IMR-90 (cell line): Measurements from ENCODE around the gene GALNT12. TPM values are rescaled to one million over a fixed set of nuclear protein-coding genes. Genes with fewer than 3 reads are reported as not detected.

Source experiments
- ATAC-seq: fragments of 200-7000 bp; cut with Tn5 transposase; 2 replicates; pipeline ENCODE4 v1.9.1; 2020; ENCODE audit warnings: low read depth, mild to moderate bottlenecking, moderate library complexity
- BruUV-seq: library from RNA; stranded (reverse); fragments of 400-500 nt; replicated peaks from 2 replicates; lab custom pipeline; 2021; lab: Mats Ljungman, UMichigan
- CTCF ChIA-PET: fragments of 300-600 bp; formaldehyde crosslinking; extraction: SDS; loops from one replicate; lab custom pipeline; 2021; ENCODE audit warnings: antibody characterized with exemption; lab: Yijun Ruan, JAX
- POLR2A ChIA-PET: fragments of 300-600 bp; sonication (Branson Sonifier 250); formaldehyde crosslinking; loops from one replicate; lab custom pipeline; 2022; ENCODE audit warnings: antibody characterized with exemption; ENCODE audit not compliant: unreplicated experiment; lab: Charles Lee
- DNase-seq: peaks from one replicate; pipeline ENCODE4 v3.0.0; 2013
- H2AFZ ChIP-seq: replicated peaks from 2 replicates; pipeline ENCODE3; 2013; ENCODE audit warnings: low read length, mild to moderate bottlenecking; ENCODE audit not compliant: poor library complexity
- H2AK5ac ChIP-seq: 2 replicates; pipeline ENCODE4 v1.6.1; 2013; ENCODE audit warnings: low read depth, low read length, inconsistent platforms
- H2AK9ac ChIP-seq: replicated peaks from 2 replicates; pipeline ENCODE3; 2013; ENCODE audit warnings: mild to moderate bottlenecking, low read depth, low read length, moderate library complexity; ENCODE audit not compliant: poor library complexity
- H2BK120ac ChIP-seq: 2 replicates; pipeline ENCODE4 v1.6.1; 2013; ENCODE audit warnings: low read depth, low read length, inconsistent platforms
- H2BK15ac ChIP-seq: 3 replicates; pipeline ENCODE4 v1.6.1; 2013; ENCODE audit warnings: low read depth, low read length, inconsistent platforms
- H2BK20ac ChIP-seq: 2 replicates; pipeline ENCODE4 v1.6.1; 2013; ENCODE audit warnings: low read depth, mild to moderate bottlenecking, inconsistent platforms, low read length, moderate library complexity
- H2BK5ac ChIP-seq: 2 replicates; pipeline ENCODE4 v1.6.1; 2013; ENCODE audit warnings: mild to moderate bottlenecking, low read depth, low read length, inconsistent platforms; ENCODE audit not compliant: poor library complexity, severe bottlenecking
- H3K14ac ChIP-seq: replicated peaks from 2 replicates; pipeline ENCODE4 v1.6.1; 2013; ENCODE audit warnings: low read depth, low read length, inconsistent platforms
- H3K18ac ChIP-seq: 2 replicates; pipeline ENCODE4 v1.6.1; 2013; ENCODE audit warnings: low read depth, low read length, control low read depth
- H3K23ac ChIP-seq: 2 replicates; pipeline ENCODE4 v1.6.1; 2013; ENCODE audit warnings: low read depth, low read length, inconsistent platforms
- H3K27ac ChIP-seq: 2 replicates; pipeline ENCODE4 v1.5.1; 2013; ENCODE audit warnings: mild to moderate bottlenecking, control low read depth, low read length; ENCODE audit not compliant: insufficient read depth
- H3K27me3 ChIP-seq: 2 replicates; pipeline ENCODE4 v1.6.1; 2013; ENCODE audit warnings: low read length; ENCODE audit not compliant: control insufficient read depth, insufficient read depth
- H3K36me3 ChIP-seq: 2 replicates; pipeline ENCODE4 v1.6.1; 2013; ENCODE audit warnings: low read length, mixed read lengths; ENCODE audit not compliant: control insufficient read depth, insufficient read depth
- H3K4ac ChIP-seq: 2 replicates; pipeline ENCODE4 v1.6.1; 2013; ENCODE audit warnings: low read depth, low read length, inconsistent platforms
- H3K4me1 ChIP-seq: 2 replicates; pipeline ENCODE4 v1.6.1; 2013; ENCODE audit warnings: low read length, mixed read lengths; ENCODE audit not compliant: control insufficient read depth, insufficient read depth
- H3K4me2 ChIP-seq: 2 replicates; pipeline ENCODE4 v1.6.1; 2013; ENCODE audit warnings: low read depth, mild to moderate bottlenecking, control low read depth, low read length, moderate library complexity
- H3K4me3 ChIP-seq: 2 replicates; pipeline ENCODE4 v1.5.1; 2013; ENCODE audit warnings: low read depth, mild to moderate bottlenecking, control low read depth, low read length, moderate library complexity; ENCODE audit not compliant: insufficient read depth
- H3K56ac ChIP-seq: 2 replicates; pipeline ENCODE4 v1.6.1; 2013; ENCODE audit warnings: low read length, inconsistent platforms; ENCODE audit not compliant: insufficient read depth; ENCODE audit errors: extremely low read depth
- H3K79me1 ChIP-seq, 2 experiments: 2 replicates each; pipeline ENCODE4 v1.6.1; 2013; ENCODE audit warnings: low read length in 2 of 2, inconsistent platforms in 1 of 2, low read depth in 1 of 2
- H3K9ac ChIP-seq: 2 replicates; pipeline ENCODE4 v1.6.1; 2013; ENCODE audit warnings: low read depth, low read length, control low read depth
- H3K9me1 ChIP-seq: 2 replicates; pipeline ENCODE4 v1.6.1; 2013; ENCODE audit warnings: low read length, inconsistent platforms; ENCODE audit not compliant: insufficient read depth
- H3K9me3 ChIP-seq: 2 replicates; pipeline ENCODE4 v1.6.1; 2013; ENCODE audit warnings: low read length; ENCODE audit not compliant: control insufficient read depth, insufficient read depth
- H4K20me1 ChIP-seq: 2 replicates; pipeline ENCODE4 v1.6.1; 2013; ENCODE audit warnings: low read length, inconsistent platforms; ENCODE audit not compliant: insufficient read depth
- H4K5ac ChIP-seq: 2 replicates; pipeline ENCODE4 v1.6.1; 2013; ENCODE audit warnings: mild to moderate bottlenecking, low read depth, low read length, control low read depth
- H4K8ac ChIP-seq, 2 experiments: 2 replicates each; pipeline ENCODE4 v1.6.1; 2013; ENCODE audit warnings: low read depth in 2 of 2, low read length in 2 of 2, control low read depth in 1 of 2, inconsistent platforms in 1 of 2
- H4K91ac ChIP-seq: 2 replicates; pipeline ENCODE4 v1.6.1; 2013; ENCODE audit warnings: low read depth, low read length, inconsistent platforms; ENCODE audit not compliant: insufficient read depth
- CTCF ChIP-seq: conservative IDR thresholded peaks from 2 replicates; pipeline ENCODE4 v1.5.1; 2012; ENCODE audit warnings: mild to moderate bottlenecking, low read depth, low read length, improper control_type of control experiment
- FOS ChIP-seq: fragments of 150-350 bp; IDR thresholded peaks from 2 replicates; pipeline ENCODE4 v1.6.1; 2016; ENCODE audit warnings: low read depth, low read length
- MAFK ChIP-seq: IDR thresholded peaks from 2 replicates; pipeline ENCODE4 v1.6.1; 2012; ENCODE audit warnings: low read depth, low read length, improper control_type of control experiment
- WGBS, 2 experiments: methylation state at CpG; one replicate each; pipeline versions ENCODE4 v1.1.5 to v1.1.7; 2013; ENCODE audit warnings: missing lambda C conversion rate in 2 of 2; ENCODE audit not compliant: insufficient read length in 1 of 2; ENCODE audit errors: extremely low coverage in 2 of 2; 5-methylcytosine and 5-hydroxymethylcytosine counted together
- dilution Hi-C: fragments of 300-500 bp; cut with HindIII; formaldehyde crosslinking; loops from one replicate; pipeline ENCODE4 v1.14.3; 2018; ENCODE audit warnings: low sequenced_read_pairs; ENCODE audit not compliant: unreplicated experiment
- in situ Hi-C: fragments of 300-500 bp; cut with MboI; formaldehyde crosslinking; loops from 3 replicates; pipeline ENCODE4 v1.14.3; 2019; ENCODE audit warnings: low sequenced_read_pairs, inconsistent platforms, mixed read lengths
- intact Hi-C: fragments of 100-400 bp; cut with micrococcal nuclease; formaldehyde crosslinking; loops from 2 replicates; pipeline ENCODE4 v1.10.0; 2022
- polyA plus RNA-seq, 3 experiments: library from polyadenylated mRNA; depleted of rRNA; stranded (reverse); fragments of >200 nt; gene quantifications; 2 replicates each; pipeline ENCODE4 v1.2.3, GENCODE V29; 2012; ENCODE audit warnings: low replicate concordance in 1 of 3
- total RNA-seq: library from RNA; depleted of rRNA; stranded (reverse); fragments of >200 nt; gene quantifications from 2 replicates; pipeline ENCODE4 v1.2.3, GENCODE V29; 2012

Gene GALNT12
- total and polyA plus RNA-seq, 2 of the 4 experiments (the other 2 are of a cell fraction), result 2.3 to 2.5 TPM

GRCh38 chr9:98894171-98894570 lies 86.7 kb downstream of the GALNT12 start:
- BruUV-seq, result no TSS peak
- H2AFZ ChIP-seq, result no peak overlapping the region

More at GRCh38 chr9:98894171-98894570, 86.7 kb downstream of the GALNT12 start:
- Histone ChIP-seq H3K14ac (0 out of 2 replicates have a peak overlapping the region, but pooled peaks have one; percentile 4), H3K4me2 (no peak overlapping the region), H3K27ac (no peak overlapping the region), H3K9ac (no peak overlapping the region; the same call in 1 of the 2 replicates), H4K5ac (peak overlapping the region; percentile 29; the same call in 1 of the 2 replicates), H3K18ac (peak overlapping the region; percentile 86), H3K27me3 (no peaks in the 10 kb centered on the region), H2BK5ac (no peak overlapping the region), H3K4me3 (no peak overlapping the region), H3K9me3 (peaks cover 4% of the 10 kb centered on the region; the same call in 1 of the 2 replicates), H4K20me1 (no peaks in the 10 kb centered on the region), H3K79me1 (no peaks in the 10 kb centered on the region), H2AK5ac (peak overlapping the region; percentile 42), H2BK120ac (peak overlapping the region; percentile 77), H3K4ac (peak overlapping the region; percentile 52), H2BK20ac (peak overlapping the region; percentile 27), H3K56ac (no peak overlapping the region), H4K91ac (peak overlapping the region; percentile 36), H2BK15ac (peak overlapping the region; percentile 88; the same call in 2 of the 3 replicates), H3K9me1 (peaks cover 3% of the 10 kb centered on the region), H2AK9ac (no peak overlapping the region), H4K8ac (no peak overlapping the region), H3K23ac (no peak overlapping the region), H3K36me3 (no peaks in the 10 kb centered on the region), H3K4me1 (peaks cover 12% of the 10 kb centered on the region)
- in situ Hi-C loops, result no loop called here
- CTCF ChIA-PET, result no interaction called here
- intact Hi-C loops, result no loop called here
- TF ChIP-seq MAFK (no peak), CTCF (no peak), FOS (no peak)
- no peak for DNase-seq
- POLR2A ChIA-PET, result no interaction called here
- ATAC-seq, result no peak
- no CpG with 5 or more reads among the region's 3 CpGs for WGBS, 2 experiments
- dilution Hi-C loops, result no loop called here
